Measurements from ENCODE around the gene CRYGN.

The CRYGN gene

GRCh38 chr7:151406886-151407583 lies 32.9 kb downstream of the CRYGN start:
- DNase-seq (ENCODE audit: low read depth) = no peak

GRCh38 chr7:151406051-151406875 lies 33.7 kb downstream of the CRYGN start:
- no peak for DNase-seq (ENCODE audit: low read depth)

DNA sequence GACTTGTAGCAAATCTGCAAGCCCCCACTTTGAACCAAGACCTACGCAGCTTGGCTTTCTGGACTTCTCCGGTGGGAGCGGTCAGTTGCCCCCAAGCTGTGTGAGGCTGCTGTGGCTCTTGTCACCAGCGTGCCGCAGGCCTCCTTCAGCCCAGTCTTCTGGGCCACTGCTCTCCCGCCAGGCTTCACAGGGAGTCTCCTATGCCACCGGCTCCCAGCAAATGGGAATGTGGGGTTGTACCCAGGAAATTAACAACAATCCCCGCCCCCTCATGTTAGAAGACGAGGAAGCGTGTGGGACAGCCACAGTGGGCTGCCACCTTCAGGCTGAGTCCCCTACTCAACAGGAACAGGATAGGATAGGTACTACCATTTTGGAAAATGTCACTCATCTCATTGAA lies 34.4 kb downstream of the CRYGN start:
- no peak for DNase-seq (ENCODE audit: low read depth)

DNA sequence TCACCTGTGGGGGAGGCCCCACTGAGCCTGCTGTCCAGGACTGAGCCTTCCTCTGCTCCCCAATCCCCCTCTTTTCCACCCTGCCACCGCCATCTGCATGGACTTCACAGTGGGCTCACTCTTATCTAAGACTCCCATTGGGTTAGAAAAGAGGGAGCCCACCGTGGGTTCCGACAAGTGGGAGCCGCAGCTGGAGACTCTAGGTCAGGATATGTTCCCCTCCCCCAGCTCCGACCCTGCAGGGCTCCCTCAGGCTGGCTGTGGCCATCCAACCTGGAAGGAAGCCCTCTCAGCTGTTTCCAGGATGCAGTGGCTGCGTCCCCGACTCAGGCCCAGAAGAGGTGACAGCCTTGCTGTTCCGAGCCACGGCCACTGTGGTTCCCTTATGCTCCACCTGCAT lies 34.9 kb downstream of the CRYGN start:
- no peak for DNase-seq (ENCODE audit: low read depth)

DNA sequence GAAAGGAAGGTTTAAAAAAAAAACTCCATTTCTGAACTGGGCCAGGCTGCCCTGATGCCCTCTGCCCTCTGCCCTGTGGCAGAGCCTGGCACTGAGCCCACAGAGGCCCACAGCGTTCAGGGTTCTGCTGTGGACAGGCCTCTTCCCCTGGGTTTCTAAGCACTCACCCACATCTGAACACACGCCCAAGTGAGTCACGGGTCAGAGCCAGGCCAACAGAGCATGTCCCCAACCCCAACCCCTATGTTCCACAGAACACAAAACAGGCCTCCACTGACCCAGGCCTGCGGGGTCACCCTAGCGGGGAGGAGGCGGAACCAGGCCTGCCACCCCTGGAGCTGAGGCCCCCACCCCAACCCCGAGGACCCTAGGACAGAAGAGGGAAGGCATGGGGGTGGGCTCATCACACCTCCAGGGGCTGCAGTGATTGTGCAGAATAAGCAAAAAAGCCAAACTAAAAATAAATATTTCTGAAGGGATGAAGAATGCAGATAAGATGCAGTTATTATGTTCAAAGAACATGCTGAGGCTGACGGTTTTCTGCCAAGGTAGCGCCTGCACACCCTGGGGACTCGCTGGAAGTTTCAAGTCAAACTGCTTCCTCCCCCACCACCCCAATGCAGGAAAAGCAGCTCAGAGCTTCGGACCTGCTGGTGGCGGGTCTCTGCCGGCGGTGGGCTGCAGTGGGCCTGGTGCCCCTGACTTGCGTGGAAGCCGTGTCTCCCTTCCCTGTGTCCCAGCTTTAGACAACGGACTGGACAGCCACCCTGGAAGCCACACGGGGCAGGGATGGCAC lies 35.5 kb downstream of the CRYGN start:
- peak; percentile 76 for DNase-seq (ENCODE audit: low read depth)

- DNase-seq (ENCODE audit: low read depth) = peak; percentile 58
These were observed 36.2 kb downstream of the CRYGN start for GRCh38 chr7:151403764-151404163.

GRCh38 chr7:151402029-151402835 lies 37.7 kb downstream of the CRYGN start:
- no peak for DNase-seq (ENCODE audit: low read depth)

DNA sequence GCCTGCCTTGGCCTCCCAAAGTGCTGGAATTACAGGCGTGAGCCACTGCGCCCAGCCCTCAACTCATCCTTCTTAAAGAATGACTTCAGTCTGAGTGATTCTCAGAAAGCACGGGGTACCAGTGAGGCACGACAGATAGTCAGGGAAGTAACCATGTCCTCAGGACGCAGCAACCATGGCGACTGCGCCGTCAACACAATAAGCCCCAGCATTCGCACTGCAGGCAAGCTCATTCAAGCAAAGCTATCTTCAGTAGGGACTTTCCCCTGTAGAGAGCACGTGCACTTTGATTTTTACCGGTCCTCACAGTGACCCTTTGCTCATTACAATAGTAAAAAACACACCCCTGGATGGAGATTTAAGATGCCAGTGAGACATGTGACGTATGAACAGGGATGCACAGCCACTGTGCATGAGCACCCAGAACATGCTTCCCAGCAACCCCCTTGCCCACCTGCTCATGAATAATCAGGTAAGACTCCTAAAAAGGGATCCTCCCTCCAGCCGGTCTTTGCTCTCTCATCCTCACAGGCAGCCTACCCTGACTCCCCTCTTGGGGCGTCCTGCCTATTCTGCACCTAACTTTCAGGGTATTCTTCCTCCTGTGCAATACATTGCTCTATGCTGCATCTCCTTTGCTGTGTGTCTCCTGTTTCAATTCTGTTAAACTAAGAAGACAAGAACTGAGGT lies 39.2 kb downstream of the CRYGN start:
- no peak for DNase-seq (ENCODE audit: low read depth)

DNA sequence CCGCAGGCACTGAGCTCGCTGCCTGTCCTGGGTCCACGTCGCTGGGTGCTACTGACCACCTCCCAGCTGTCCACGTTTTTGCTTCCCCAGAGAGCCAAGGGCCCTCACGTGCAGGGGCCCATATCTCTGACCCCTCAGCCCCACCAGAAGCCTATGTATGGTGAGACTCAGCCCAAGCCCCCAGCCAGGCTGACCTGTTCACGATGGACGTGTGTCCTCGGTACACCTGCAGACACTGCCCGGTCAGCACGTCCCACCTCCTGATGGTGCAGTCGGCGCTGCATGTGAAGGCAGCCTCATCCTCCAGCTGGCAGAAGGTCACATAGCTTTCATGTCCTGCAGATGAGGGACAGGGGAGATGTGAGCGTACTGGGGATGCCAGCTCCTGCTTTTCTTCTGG lies 40.0 kb downstream of the CRYGN start:
- no peak for DNase-seq (ENCODE audit: low read depth)

DNA sequence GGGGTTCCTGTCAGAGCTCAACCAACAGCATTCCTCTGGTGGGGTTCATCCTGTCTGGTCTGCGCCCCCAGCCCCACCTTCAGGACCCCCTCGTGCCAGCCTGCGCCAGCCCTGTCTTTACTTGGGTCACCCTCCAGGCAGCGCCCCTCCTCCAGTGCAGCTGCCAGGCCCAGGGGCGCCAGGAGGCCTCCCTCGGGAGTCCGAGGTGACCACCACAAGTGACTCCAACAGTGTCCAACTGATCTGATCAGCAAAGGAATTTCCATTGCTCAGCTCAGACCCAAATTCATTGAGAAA lies 40.7 kb downstream of the CRYGN start:
- DNase-seq (ENCODE audit: low read depth) = no peak

GRCh38 chr7:151398446-151399304 lies 41.3 kb downstream of the CRYGN start:
- peak; percentile 16 for DNase-seq (ENCODE audit: low read depth)

- no peak for DNase-seq (ENCODE audit: low read depth)
These were observed 42.9 kb downstream of the CRYGN start for GRCh38 chr7:151397026-151397425.

- no peak for DNase-seq (ENCODE audit: low read depth)
These were observed 43.5 kb downstream of the CRYGN start for GRCh38 chr7:151396328-151396970.

DNA sequence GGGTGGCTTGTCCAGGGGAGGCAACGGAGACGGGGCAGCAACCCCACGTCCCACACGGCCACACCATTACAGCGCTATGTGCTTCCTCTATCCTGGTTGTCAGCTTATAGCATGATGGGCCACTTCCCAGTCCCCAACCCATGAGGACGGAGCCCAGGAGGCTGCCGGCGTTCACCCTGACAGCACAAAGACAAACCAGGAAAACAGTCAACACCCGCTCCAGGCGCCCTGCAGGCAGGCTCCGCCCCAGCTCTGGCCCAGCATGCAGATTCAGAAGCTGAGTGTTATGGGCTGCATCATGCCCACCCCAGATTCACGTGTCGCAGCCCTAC lies 44.9 kb downstream of the CRYGN start:
- DNase-seq (ENCODE audit: low read depth) = no peak

DNA sequence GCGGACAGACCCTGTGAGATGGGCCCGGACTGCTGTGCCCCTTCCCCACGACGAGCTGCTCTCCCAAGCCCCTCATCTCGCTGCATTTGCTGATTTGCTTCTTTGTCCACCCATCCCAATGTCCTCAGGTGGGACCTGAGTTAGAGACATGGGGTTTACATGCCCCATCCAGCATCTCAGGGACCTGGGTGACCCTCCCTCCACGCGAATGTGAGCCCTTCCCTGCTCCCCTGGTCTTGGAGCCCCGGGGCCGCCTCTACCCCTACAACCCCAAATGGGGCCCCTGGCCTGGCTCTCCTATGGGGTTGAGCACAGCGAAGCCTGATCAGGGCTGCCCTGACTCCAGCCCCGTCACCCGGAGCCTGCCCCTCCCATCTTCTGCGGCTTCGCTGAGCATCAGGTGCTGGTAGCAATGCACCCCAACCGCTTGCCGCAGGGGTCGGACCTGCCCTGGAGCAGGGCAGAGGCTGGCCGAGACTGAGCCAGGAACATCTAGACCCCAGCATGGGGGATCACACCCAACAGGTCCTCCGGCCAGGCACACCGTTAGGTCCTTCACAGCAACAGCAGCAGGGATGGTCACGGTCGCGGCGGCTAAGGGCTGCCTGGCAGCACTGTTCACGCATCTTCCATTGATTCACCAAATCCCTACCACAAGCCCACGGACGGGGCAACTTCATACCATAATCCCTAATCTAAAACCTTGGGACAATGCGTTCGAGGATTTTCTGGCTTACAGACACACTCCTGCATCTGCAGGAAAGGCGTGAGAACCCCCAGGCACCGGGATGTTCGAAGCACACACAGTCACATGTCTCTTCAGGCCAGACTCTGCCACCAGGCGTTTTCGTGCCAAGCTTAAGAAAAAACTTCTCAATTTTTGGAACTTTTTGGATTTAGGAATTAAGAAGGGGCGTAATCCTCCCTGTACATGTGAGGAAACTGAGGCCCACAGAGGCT lies 45.6 kb downstream of the CRYGN start:
- no peak for DNase-seq (ENCODE audit: low read depth)

DNA sequence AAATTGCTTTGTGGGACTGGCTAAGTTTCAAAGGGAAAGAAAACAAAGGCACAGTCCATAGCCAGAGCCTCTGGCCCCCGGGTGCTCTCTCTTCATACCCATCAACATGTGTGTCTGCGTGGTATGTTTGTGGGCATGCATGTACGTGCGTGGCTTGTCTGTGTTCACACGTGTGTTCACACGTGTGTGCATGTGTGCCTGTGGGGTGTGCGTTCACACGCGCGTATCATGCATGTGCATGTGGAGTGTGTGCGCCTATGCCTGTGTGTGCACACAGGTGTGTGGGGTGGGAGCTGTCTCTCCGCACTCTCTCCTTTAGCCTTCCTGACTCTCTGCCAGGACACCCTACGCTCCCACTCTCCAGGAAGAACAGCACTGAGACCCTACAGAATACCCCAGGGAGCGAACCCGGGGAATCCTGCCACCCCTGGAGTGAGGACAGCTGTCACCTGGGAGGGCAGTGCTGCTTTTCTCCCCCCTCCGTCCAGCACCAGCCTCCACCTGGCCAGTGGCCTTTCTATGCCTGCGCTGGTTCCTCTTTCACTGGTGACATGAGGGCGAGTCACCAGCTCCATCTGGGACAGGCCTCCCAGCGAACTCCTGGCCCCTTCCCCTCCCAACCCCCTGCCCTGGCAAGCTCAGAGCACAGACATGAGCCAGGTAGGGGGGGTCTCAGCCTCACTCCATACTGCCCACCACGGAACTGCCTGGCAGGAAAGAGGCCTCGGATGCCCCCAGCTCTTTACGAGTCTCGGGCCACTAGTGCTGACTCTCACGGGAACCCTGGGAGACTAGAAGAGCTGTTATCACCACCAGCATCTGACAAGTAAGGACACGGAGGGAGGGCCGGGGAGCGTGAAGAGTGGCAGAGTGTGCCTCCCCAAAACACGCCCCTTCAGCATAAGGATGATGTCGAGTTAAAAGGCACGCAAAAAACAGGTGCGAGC lies 46.6 kb downstream of the CRYGN start:
- no peak for DNase-seq (ENCODE audit: low read depth)

DNA sequence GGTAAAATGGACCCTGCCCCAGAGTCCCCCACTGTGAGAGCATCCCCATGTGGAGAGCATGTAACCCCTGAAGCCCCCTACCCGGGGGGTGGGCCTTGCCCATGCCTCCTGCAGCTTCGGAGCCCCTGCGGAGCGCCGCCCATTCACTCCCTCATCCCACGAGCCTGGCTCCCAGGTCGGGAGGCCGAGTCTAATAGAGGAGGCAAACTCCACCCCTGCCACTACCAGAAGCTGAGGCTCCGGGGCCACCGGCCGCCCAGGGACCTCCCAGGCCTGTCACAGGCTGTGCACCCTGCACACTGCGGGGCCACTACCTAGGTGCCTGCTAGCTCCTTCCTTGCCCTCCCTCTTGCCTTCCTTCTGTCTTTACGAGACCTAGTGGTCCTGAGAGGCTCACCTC lies 47.5 kb downstream of the CRYGN start:
- no peak for DNase-seq (ENCODE audit: low read depth)

DNA sequence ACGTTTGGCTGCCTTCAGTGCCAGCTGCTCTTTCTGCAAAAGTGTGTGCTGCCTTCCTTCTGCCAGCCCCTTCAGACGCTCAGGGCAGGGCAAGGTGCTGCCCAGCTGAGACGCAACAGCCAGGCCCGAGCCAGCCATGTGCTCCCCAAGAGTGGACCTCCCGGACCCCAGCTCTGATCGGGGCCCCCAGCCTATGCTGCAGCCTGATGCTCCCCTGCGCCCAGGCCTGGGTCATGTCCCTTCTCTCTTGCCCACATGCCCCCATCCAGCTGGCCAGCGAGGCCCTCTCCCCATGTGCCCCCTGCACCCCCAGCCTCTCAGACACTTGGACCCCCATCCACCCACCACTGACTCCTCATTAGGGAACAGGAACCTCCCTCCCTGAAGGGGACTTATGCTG lies 47.9 kb downstream of the CRYGN start:
- no peak for DNase-seq (ENCODE audit: low read depth)
